Stimulated activated CD8-positive, alpha-beta memory T cell treated with anti-CD3 and anti-CD28 coated beads, Interleukin-12 subunit alpha, Interleukin-12 subunit beta, amount 100 ng/mL, for 1 hour (primary cell): ENCODE measurements around the gene ZNF641.

Source experiments
- DNase-seq: peaks from one replicate; pipeline ENCODE4 v3.0.0-alpha.2; 2020; ENCODE audit warnings: low read depth

ZNF641 gene

GRCh38 chr12:48350249-48351021 is at the start of gene ZNF641:
Gene ZNF641 (minus strand): TSS chr12:48350919. CDS start chr12:48348090, 2,829 bp downstream.
- DNase-seq: peak; percentile 63

- no peak for DNase-seq
These were observed 39.3 kb upstream of the ZNF641 start for GRCh38 chr12:48390026-48390425.

GRCh38 chr12:48389409-48389808 is 38.7 kb upstream of the ZNF641 start:
- no peak for DNase-seq

- no peak for DNase-seq
These were observed 38.2 kb upstream of the ZNF641 start for GRCh38 chr12:48388938-48389337.

- no peak for DNase-seq
These were observed 37.7 kb upstream of the ZNF641 start for GRCh38 chr12:48388460-48388859.

- DNase-seq: no peak
These were observed 29.9 kb upstream of the ZNF641 start for GRCh38 chr12:48380596-48380995.

- no peak for DNase-seq
These were observed 29.1 kb upstream of the ZNF641 start for GRCh38 chr12:48379794-48380193.

GRCh38 chr12:48377646-48378045 is 26.9 kb upstream of the ZNF641 start:
- DNase-seq: no peak

- no peak for DNase-seq
These were observed 23.4 kb upstream of the ZNF641 start for GRCh38 chr12:48374164-48374563.

- no peak for DNase-seq
These were observed 15.4 kb upstream of the ZNF641 start for GRCh38 chr12:48366131-48366530.

GRCh38 chr12:48361664-48362339 is 11.1 kb upstream of the ZNF641 start:
- DNase-seq: no peak

GRCh38 chr12:48358937-48359513 is 8.3 kb upstream of the ZNF641 start:
- DNase-seq: no peak

- DNase-seq: no peak
These were observed 5.5 kb upstream of the ZNF641 start for GRCh38 chr12:48356041-48356768.

GRCh38 chr12:48352157-48352760 is 1.5 kb upstream of the ZNF641 start:
- DNase-seq: no peak

GRCh38 chr12:48351022-48351708 is 446 bp upstream of the ZNF641 start:
- no peak for DNase-seq

GRCh38 chr12:48349471-48349870 is 1.2 kb downstream of the ZNF641 start:
- no peak for DNase-seq

GRCh38 chr12:48342980-48343379 is 7.7 kb downstream of the ZNF641 start:
- no peak for DNase-seq

GRCh38 chr12:48340943-48341342 is 9.8 kb downstream of the ZNF641 start:
- DNase-seq: no peak

- no peak for DNase-seq
These were observed 11.1 kb downstream of the ZNF641 start for GRCh38 chr12:48339442-48340117.

- no peak for DNase-seq
These were observed 14.2 kb downstream of the ZNF641 start for GRCh38 chr12:48336564-48336963.

GRCh38 chr12:48336061-48336460 is 14.7 kb downstream of the ZNF641 start:
- DNase-seq: no peak
